Activated CD4-positive, alpha-beta T cell treated with anti-CD3 and anti-CD28 coated beads, Interleukin-2, Interleukin-6, amounts not matched to agents 100 ng/mL and 50 ng/mL, durations not matched to agents 16 hours and 8 hours (primary cell): ENCODE data around the gene ZFYVE26.

ENCODE experiments used
- DNase-seq: peaks from one replicate; pipeline ENCODE4 v3.0.0-alpha.2; 2020

The ZFYVE26 gene

DNA sequence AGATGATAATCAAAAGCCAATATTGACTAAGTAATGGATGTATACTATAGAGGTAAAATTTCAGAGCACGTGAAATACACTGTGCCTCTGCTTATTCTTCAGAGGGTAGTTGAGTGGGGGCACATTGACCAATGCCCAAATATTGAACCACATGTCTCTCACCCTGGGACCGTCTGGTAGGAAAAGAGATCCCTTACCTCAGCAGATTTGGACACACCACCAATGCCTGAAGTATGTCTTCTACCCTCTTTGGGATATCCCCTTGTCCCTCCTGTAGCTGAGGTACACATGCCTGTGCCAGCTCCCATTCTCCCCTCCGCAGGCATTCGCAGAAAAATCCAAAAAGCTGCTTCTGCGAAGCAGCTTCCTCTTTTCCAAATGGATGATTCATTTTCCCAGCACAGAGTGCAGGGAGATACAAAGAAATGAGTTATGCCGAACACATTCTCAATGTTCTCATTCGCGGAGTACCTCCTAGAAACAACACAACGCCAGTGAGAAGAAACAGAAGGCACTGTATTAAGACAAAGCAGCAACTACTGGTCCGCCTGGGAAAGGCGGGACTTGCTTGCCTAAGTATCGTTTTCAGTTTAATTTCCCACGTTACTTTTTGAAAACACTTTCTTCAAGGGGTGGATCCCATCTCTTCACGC, 691 bp downstream of the ZFYVE26 start:
- no peak for DNase-seq

DNA sequence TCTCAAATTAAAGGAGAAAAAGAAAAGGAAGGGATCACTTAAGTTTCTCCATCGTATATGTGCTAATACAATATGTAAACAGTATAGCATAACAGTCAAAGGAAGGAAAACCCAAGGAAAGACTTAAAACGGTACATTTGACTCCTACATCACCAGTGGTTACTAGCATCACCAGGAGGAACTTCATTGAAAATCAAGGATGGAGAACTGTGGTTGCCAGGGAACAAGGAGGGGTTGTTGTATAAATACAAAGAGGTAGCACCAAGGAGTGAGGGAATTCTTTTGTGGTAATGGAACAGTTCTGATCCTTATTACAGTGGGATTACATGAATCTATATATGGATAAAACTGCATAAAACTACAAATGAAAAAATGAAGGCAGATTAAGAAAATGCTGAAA, 1.6 kb downstream of the ZFYVE26 start:
- DNase-seq: no peak

DNA sequence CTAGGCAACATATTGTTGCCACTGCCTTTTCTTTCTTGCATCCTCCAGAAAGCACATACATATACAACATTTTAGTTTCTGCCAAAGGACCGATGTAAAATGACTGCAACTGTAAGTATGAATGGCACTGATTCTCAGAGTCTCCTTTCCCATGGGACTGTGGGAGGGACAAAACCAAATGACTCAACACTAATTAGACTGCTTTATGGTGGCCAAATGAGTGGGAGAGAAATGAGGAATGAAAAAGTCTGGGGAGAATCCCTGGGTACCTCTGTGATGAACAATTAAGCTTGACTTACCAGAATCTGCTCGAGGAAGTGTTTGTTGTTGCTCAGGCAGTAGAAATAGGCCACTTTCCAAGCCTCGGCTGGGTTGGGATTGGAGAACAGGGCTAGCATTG, 10.1 kb downstream of the ZFYVE26 start:
- DNase-seq: no peak

DNA sequence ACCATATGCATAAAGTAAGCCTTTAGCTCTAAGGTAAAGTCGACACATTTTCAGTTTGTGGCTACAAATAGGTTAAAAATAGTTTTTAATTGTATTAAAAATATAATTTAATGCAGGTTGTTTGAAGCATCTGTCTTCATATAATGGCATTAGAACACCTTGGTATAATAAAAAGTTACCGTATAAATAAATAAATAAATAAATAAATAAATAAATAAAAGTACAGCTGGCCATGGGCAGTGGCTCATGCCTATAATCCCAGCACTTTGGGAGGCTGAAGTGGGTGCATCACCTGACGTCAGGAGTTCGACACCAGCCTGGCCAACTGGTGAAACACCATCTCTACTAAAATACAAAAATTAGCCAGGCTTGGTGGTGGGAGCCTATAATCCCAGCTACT, 15.6 kb downstream of the ZFYVE26 start:
- DNase-seq: no peak

DNA sequence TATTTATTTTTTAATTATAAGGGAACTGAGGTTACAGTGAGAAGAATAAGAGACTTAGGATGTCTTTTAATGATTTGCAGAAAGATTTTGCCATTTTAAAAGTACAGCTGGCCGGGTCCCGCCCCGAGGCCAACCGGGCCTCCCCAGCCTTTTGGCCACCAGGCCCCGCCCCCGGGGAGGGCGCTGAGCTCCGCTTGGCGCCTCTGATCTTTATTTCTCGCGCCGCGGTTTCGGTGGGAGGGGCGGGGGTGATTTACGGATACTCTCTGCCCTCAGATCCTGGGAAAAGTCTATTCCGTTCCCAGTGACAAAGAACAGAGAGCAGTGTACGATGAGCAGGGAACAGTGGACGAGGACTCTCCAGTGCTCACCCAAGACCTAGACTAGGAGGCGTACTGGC, 17.7 kb downstream of the ZFYVE26 start:
- DNase-seq: no peak

DNA sequence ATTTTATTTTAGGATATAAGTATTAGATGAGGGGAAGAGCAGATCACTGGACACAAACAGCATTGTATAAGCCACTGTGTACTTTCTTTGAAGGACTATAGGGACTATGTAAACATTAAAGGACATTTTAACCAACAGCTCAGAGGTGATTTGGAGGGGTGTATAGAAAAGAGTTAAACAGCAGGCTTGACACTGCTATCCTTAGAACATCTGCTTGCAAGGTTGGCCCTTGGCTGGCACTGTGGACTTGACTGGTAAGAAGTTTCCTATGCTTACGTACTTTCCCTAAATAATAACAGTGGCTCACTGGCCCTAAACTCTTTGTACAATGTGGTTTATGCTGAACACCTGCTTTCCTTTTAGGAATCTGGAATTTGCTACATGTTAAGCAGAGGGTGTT, 28.7 kb downstream of the ZFYVE26 start:
- no peak for DNase-seq

DNA sequence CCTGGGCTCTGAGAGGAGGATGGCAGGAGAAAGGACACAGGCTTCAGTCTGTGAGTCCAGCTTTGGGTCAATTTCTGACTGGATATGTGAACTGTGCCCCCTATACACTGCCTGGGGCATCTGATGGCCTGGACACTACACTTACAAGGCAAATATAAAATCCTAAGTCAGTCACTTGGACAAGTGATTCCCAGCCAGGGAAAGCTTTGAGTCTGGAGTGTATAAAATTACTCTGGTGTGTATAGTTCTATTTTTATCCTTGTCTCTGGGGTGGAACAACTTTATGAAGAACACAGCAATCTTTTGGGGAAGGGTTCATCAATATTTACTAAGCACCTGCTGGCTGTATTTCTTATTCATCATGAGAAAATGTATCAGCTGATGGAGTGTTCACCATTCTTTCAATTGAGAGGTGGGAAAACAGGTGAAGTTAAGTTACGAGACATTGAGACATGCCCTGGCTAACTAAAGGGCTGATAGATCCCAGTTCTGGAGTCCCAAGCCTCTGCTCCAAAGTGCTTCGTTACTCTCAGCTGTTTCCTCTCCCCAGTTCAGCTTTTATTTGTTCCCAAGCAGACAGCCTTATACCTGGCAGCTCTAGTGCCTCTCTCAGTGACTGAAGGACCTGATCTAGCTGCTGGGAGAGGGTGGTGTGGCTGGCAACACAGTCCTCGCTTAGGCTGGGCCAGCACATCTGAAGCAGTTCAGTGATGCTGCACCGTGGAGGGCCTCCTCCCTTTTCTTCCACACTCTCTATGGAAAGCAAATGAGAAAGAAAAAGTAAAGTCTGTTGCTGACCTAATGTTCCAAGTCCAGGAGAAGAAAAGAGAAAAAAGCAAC, 30.9 kb downstream of the ZFYVE26 start:
- no peak for DNase-seq

DNA sequence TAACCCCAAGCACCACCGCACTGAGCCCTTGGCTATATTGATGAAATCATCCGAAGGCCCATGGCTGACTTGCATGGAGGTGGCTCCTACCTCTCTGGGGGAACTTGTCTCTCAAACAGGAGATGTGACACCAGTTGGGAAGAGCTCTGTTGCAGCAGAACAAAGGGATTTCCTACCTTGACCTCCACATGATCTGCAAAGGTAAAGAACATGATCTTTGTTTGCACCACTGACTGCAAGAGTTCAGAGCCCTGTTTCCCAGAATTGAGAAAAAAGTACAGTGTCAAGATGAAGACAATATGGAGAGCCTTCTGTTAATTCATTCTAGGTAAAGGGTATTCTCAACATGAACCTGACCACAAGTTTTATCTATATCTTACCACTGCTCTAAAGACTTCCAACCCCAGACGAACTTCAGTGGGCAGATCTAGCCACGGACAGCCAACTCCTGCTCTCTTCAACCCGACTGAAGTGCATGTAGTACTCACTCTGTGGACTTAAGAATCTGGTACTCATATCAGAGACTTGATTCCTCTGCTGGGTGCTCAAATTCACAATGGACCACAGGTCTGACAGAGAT, 32.1 kb downstream of the ZFYVE26 start:
- no peak for DNase-seq

DNA sequence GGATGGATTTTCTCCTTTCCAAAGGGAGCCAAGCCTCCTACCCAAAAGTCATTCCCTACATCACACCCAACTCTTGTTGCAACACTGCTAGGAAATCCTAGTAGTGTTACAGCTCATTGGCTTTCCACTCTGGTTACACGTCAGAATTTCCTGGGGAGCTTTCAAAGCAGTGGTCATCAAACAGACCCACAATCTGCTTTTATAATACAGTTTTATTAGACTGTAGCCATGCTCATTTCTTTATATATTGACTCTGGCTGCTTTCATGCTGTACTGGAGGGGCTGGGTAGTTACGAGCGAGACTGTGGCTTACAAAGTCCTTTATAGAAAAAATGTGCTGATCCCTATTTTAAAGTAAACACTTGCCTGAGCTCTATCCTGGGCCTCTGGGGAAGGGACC, 34.3 kb downstream of the ZFYVE26 start:
- no peak for DNase-seq

DNA sequence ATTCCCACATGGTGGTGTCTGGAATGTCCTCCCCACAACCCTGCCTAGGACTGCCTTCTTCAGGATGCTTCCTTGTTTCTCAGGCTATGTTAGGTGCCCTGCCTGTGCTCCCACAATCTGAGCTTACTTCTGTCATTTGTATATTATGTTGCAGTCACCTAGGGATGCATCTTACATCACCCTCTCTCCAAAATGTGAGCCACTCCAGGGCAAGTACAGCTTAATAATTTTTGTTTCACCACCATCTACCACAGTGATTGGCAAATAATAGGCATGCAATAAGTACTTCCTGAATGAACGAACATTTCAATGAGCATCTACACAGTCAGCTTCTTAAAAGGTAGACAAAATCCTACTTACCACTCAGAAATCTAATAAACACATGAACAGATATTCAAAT, 37.6 kb downstream of the ZFYVE26 start:
- DNase-seq: no peak

DNA sequence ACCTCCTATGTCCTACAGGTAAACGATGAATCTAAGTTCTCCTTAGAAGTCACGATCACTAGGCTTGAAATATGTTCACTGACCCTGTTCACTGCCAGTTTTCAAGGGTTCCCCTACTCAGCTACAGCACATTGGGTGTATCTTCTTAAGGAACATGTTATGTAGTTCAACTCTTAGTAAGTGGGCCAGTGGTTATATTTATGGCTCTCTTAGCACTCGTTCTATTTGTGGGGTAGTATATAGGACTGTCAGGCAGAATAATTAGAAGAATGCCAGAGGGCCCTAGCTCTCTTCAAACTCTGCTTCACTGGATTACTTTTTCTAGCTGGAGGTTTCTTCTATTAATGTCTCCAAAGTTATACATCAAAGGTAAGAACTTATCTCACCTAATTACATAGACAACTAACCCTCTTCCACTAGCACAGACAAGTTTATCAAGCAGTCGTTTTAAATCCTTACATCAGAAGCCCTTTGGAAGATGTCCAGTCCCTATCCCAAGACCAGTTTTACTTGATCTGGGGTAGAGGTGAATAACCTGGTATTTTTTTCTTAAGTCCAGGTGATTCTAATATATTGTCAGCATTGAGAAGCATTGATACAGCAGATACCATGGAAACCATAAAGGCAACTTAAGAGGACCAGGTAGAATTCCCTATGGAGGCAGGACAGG, 39.6 kb downstream of the ZFYVE26 start:
- no peak for DNase-seq

DNA sequence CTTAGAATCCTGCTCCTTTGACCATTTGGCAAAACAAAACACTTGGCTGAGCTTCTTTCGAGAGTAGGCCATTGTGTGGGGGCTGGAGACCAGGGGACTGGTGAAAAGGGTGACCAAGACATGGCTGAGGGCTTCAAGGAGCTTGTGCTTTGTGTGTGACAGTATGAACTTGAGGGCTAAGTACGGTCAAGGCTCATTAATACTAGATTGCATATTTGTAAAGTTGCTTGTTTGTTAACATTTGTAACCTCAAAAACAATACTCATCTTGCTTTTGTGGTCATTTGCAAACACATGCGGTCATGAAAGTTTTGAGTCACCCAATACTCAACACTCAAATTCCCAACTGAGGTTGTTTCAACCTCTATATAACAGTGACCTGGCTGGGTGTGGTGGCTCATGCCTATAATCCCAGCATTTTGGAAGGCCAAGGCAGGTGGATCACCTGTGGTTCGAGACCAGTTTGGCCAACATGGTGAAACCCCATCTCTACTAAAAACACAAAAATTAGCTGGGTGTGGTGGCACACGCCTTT, 42.5 kb downstream of the ZFYVE26 start:
- DNase-seq: no peak

DNA sequence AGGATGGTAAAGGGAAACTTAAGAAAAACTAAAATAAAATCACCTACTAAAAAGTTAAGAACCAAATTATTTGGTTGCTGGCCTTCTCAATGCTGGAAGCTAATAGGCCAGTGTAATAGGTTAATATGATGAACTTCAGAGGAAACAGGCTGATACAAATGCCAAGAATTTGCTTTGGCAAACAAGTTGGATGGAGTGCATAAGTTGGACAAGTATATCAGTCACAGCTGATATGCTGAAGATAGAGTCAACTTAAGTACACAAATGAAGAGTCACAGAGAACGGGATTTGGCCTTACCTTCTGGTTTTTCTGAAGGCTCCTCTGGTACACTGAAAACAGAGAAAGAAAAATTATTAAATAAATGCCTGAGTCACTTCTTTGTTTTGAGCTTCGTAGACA, 48.2 kb downstream of the ZFYVE26 start:
- no peak for DNase-seq

DNA sequence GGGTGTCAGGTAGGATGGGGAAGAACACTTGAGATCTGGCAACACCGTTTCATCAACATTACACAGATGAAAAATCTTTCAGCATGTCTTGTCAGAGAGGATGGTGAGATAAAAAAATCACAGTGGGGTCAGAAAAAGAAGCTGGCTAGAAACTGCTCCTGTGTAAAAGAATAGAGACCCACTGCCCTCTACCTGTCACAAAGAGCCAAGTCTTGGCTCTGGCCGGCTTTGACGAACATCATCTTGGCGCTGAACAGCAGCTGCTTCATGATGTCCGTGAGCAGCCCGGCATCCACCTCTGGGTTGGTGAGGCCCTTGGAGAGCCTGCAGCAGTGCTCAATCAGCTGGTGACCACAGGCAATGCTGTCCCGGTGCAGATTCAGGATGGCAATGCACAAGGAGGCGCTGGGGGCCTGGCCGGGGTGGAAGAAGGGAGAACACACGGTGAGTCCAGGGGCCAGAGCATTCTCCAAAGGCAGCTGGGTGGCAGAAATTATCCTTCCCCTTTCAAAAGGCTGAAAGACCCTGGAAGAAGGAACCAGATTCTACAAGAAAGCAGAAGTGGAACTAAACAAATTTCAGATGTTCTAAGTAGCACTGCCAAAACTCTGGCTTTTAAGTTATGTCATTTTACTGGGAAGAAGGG, 50.2 kb downstream of the ZFYVE26 start:
- DNase-seq: no peak

DNA sequence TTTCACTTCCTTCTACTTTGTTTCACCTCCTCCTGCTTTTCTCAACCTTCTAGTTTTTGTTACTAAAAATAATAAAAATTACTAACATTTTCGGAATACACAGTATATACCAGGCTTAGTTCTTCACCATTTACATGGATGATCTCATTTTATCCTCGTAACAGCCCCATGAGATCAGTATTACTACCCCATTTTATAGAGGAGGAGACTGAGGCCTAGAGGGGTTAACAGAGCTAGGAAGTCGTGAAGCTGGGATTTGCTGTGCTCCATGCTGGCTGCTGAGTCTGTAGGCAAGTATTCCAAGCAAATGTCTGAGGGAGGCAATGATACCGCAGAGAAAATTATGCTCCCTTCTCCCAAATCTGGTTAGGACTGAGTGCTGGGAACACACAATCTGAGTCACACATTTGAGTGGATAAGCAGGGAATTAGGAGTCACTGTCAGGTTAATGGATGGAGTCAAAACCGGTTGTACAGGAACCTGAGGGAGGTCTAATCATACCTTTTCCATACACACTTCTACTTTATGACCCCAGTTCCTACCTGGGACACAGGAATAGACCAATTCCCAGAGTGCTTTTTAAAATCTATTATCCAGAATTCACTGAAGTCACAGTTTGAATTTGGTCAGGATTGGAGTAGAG, 51.1 kb downstream of the ZFYVE26 start:
- no peak for DNase-seq

DNA sequence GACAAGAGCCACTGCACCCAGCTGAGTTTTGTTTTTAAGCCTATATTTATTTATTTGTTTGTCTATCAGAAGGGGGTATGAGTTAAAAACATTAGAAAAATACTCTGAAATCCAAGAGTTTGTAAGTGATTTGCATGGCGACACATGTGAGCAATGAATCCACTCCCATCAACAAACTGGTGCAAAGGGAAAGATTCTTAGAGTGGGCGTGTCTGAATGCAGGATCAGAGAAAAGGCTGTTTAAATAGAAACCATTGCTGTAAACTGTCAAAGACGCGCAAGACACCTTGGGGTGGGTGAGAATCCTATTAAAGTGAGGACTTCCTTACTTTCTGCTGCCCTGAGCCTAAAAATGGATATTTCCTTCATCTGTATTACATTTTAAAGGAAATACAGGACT, 51.9 kb downstream of the ZFYVE26 start:
- no peak for DNase-seq

DNA sequence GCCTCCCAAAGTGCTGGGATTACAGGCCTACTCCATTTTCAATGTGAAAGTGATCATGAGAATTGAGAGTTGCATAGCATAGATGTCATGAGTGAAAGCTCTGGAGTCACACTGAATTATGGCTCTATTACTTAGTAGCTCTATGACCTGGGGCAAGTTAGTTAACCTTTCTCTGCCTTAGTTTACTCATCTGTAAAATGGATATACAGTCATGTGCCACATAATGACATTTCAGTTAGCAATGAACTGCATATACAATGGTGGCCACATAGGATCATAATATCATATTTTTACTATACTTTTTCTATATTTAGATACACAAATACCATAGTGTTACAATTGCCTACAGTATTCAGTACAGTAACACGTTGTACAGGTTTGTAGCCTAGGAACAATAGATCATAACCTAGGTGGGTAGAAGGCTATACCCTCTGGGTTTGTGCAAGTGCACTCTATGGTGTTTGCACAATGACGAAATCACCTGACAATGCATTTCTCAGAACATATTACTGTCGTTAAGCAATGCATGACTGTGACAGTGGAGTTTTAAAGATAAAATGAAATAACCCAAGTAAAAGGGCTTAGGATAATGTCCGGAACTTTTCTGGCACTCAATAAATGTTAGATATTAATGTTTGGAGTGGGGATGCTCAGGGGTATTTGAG, 53.1 kb downstream of the ZFYVE26 start:
- no peak for DNase-seq

DNA sequence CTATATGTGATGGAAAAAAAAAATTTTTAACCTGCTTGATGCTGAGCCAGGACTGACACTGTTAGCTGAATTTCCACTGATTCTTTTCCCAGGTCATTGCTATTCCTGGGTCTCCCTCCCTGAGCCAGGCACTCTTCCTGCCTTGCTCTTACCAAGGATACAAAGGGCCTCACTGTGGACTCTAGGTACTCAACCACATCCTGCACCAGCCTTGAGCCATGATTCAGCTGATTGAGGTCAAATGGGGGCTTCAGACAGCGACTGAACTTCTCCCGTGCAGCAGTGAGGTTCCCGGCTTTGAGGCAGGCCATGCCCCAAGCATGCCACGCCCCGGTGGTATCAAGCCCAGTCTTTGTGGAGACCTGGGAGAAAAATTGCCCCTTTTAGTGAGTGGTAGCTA, 54.3 kb downstream of the ZFYVE26 start:
- no peak for DNase-seq

DNA sequence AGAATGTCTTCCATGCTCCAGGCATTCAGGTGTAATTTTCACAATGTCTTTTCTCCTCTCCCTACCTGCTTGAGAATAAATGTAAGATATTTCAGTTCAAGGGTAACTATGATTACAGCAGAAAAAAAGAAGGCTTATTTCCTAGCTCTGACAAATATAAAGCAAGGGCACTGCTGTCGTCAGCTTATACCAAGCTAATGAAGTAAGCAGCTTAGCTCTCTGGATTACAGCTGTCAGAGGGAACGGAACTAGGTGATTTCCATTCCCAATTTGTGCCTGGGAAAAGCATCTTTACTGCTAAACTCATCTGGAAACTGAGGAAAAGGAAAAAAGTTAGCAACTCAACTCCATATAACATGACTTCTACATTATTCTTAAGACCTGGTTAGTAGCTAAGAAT, 56.5 kb downstream of the ZFYVE26 start:
- DNase-seq: no peak

DNA sequence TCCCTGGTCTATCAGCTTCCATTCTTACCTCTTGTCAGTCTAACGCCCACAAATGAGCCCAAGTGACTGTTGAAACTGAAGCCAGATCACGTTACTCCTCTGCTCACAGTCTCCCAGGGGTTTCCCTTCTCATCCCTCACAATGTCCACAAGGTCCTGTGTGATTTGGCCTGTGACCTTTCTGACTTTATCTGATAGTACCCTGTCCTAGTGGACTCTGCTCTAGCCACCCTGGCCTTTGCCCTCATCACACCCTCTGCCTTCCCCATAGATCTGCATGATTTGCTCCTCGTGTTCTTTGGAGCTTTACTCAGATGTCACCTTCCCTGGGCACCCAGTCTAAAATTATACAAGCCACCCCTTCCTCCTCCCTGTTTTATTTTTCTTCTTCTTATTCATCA, 59.2 kb downstream of the ZFYVE26 start:
- no peak for DNase-seq

DNA sequence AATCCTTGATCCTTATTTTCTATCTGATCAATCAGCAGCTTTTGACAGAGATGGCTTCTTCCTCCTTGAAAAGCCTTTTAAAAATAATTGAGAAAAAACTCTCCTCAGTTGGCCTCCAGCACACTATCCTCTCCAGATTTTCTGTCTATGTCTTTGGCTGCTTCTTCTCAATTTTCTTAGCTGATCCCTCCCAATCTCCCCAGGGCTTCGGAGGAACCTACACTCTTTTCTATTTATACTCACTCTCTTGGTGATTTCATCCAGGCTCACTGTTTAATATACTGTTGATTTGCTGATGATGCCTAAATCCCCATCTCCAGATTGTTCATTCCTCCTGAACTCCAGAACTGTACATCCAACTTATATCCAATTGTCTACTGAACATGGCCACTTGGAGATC, 59.9 kb downstream of the ZFYVE26 start:
- DNase-seq: no peak
